HCEC 1CT (cell line): ENCODE results near the gene ZBTB12.
A peak's percentile ranks its signal among the peaks of the same experiment; 100 is the strongest.
"Not testable (repeated sequence)": the region's sequence is repeated elsewhere in the genome, so short reads cannot be mapped to it uniquely, and the experiment has no call there.

ENCODE experiments used
- DNase-seq: peaks from one replicate; pipeline ENCODE4 v3.0.0-alpha.2; 2017

Gene ZBTB12

GRCh38 chr6:31901953-31902643 is at the start of gene ZBTB12:
ZBTB12 (minus strand) TSS chr6:31902086; CDS start chr6:31901305, 781 bp downstream.
- peak; percentile 95 for DNase-seq

- no peak for DNase-seq
Measured at GRCh38 chr6:31949926-31950548, 48.2 kb upstream of the ZBTB12 start.

GRCh38 chr6:31948753-31949413 is 47.0 kb upstream of the ZBTB12 start:
- peak; percentile 55 for DNase-seq

GRCh38 chr6:31948306-31948705 is 46.4 kb upstream of the ZBTB12 start:
- no peak for DNase-seq

- no peak for DNase-seq
Measured at GRCh38 chr6:31947864-31948263, 46.0 kb upstream of the ZBTB12 start.

GRCh38 chr6:31947070-31947675 is 45.3 kb upstream of the ZBTB12 start:
- DNase-seq, result no peak

- DNase-seq, result no peak
Measured at GRCh38 chr6:31946370-31946885, 44.5 kb upstream of the ZBTB12 start.

GRCh38 chr6:31945507-31946369 is 43.9 kb upstream of the ZBTB12 start, which contains the start of gene CFB:
CFB (plus strand) TSS chr6:31946095; CDS start chr6:31946222, 127 bp downstream.
- DNase-seq, result peak; percentile 91

GRCh38 chr6:31945154-31945506 is 43.2 kb upstream of the ZBTB12 start:
- DNase-seq, result no peak

- no peak for DNase-seq
Measured at GRCh38 chr6:31943742-31944141, 41.9 kb upstream of the ZBTB12 start.

- peak; percentile 9 for DNase-seq
Measured at GRCh38 chr6:31940256-31940664, 38.4 kb upstream of the ZBTB12 start.

- DNase-seq, result no peak
Measured at GRCh38 chr6:31935823-31936222, 33.9 kb upstream of the ZBTB12 start.

GRCh38 chr6:31935021-31935420 is 33.1 kb upstream of the ZBTB12 start:
- DNase-seq, result no peak

- no peak for DNase-seq
Measured at GRCh38 chr6:31933537-31933936, 31.7 kb upstream of the ZBTB12 start.

- DNase-seq, result not testable (repeated sequence)
Measured at GRCh38 chr6:31932137-31932536, 30.3 kb upstream of the ZBTB12 start.

GRCh38 chr6:31930962-31931361 is 29.1 kb upstream of the ZBTB12 start:
- DNase-seq, result no peak

GRCh38 chr6:31928672-31928939 is 26.7 kb upstream of the ZBTB12 start:
- no peak for DNase-seq

GRCh38 chr6:31927863-31928671 is 26.2 kb upstream of the ZBTB12 start:
- DNase-seq, result no peak

GRCh38 chr6:31927242-31927862 is 25.5 kb upstream of the ZBTB12 start, which contains the start of gene C2:
C2 (plus strand) TSS chr6:31927717; CDS start chr6:31927753, 36 bp downstream.
- DNase-seq, result no peak

- no peak for DNase-seq
Measured at GRCh38 chr6:31922942-31923341, 21.1 kb upstream of the ZBTB12 start.

- no peak for DNase-seq
Measured at GRCh38 chr6:31920811-31921210, 18.9 kb upstream of the ZBTB12 start.
